Stimulated activated CD8-positive, alpha-beta memory T cell treated with anti-CD3 and anti-CD28 coated beads, Interleukin-7, amount 100 ng/mL, for 1 hour (primary cell): ENCODE results near the gene OOSP4B.
"Not testable (repeated sequence)": the region's sequence is repeated elsewhere in the genome, so short reads cannot be mapped to it uniquely, and the experiment has no call there.

Experiments
- DNase-seq, 2 donors: peaks; one replicate each; pipeline ENCODE4 v3.0.0-alpha.2; 2020; ENCODE audit warnings: low read depth in 2 of 2

The OOSP4B gene

GRCh38 chr11:60016881-60017280 lies at the start of gene OOSP4B:
TSS of gene OOSP4B (plus strand) at chr11:60017181.
- DNase-seq: no peak

GRCh38 chr11:59967677-59968394 lies 49.1 kb upstream of the OOSP4B start:
- DNase-seq: no peak

- DNase-seq: no peak
Observed at GRCh38 chr11:59968395-59968783, 48.6 kb upstream of the OOSP4B start.

GRCh38 chr11:59973097-59973496 lies 43.9 kb upstream of the OOSP4B start:
- no peak for DNase-seq

- DNase-seq: no peak
Observed at GRCh38 chr11:59981106-59981770, 35.7 kb upstream of the OOSP4B start.

GRCh38 chr11:59982037-59982436 lies 34.9 kb upstream of the OOSP4B start:
- not testable (repeated sequence) for DNase-seq

GRCh38 chr11:59983212-59983611 lies 33.8 kb upstream of the OOSP4B start:
- no peak for DNase-seq

GRCh38 chr11:59984368-59984767 lies 32.6 kb upstream of the OOSP4B start:
- no peak for DNase-seq

GRCh38 chr11:59990421-59990820 lies 26.6 kb upstream of the OOSP4B start:
- DNase-seq: no peak

- DNase-seq: no peak
Observed at GRCh38 chr11:59992425-59992824, 24.6 kb upstream of the OOSP4B start.

GRCh38 chr11:59997800-59998199 lies 19.2 kb upstream of the OOSP4B start:
- no peak for DNase-seq

- no peak for DNase-seq
Observed at GRCh38 chr11:59999691-60000090, 17.3 kb upstream of the OOSP4B start.

GRCh38 chr11:60003729-60004128 lies 13.3 kb upstream of the OOSP4B start:
- DNase-seq: no peak

GRCh38 chr11:60005360-60005759 lies 11.6 kb upstream of the OOSP4B start:
- DNase-seq: no peak

GRCh38 chr11:60018058-60018457 lies 1.1 kb downstream of the OOSP4B start:
- DNase-seq: no peak

GRCh38 chr11:60020376-60020775 lies 3.4 kb downstream of the OOSP4B start:
- DNase-seq: not testable (repeated sequence)

- no peak for DNase-seq
Observed at GRCh38 chr11:60029015-60029632, 12.1 kb downstream of the OOSP4B start.

- DNase-seq: no peak
Observed at GRCh38 chr11:60040109-60040508, 23.1 kb downstream of the OOSP4B start, which contains the start of gene OOSP2. TSS of gene OOSP2 (plus strand) at chr11:60040409. CDS start at chr11:60040460, 51 bp downstream.

- not testable (repeated sequence) for DNase-seq
Observed at GRCh38 chr11:60050422-60050821, 33.4 kb downstream of the OOSP4B start.

GRCh38 chr11:60050839-60051238 lies 33.9 kb downstream of the OOSP4B start:
- DNase-seq: not testable (repeated sequence)

GRCh38 chr11:60056349-60056969 lies 39.5 kb downstream of the OOSP4B start, which contains the start of gene MS4A3:
TSS of gene MS4A3 (plus strand) at chr11:60056665. CDS start at chr11:60061161, 4,496 bp downstream.
- DNase-seq: no peak

GRCh38 chr11:60059052-60059451 lies 42.1 kb downstream of the OOSP4B start:
- no peak for DNase-seq
